ENCODE results near the gene PLXNA4.

The PLXNA4 gene

GRCh38 chr7:132211971-132212370 lies 364.3 kb downstream of the PLXNA4 start:
- no peak overlapping the region for H2AFZ ChIP-seq (ENCODE audit: insufficient read depth, low read length, poor library complexity)
- WGBS (ENCODE audit: extremely low coverage, insufficient coverage, insufficient read length), result no CpG with 5 or more reads among the region's 4 CpGs

GRCh38 chr7:132210821-132211220 lies 365.4 kb downstream of the PLXNA4 start:
- no peak for DNase-seq
- Histone ChIP-seq H3K4me2 (ENCODE audit: low read length) (no peak overlapping the region), H3K4me1 (ENCODE audit: control insufficient read depth in 1 of 2, insufficient read depth in 2 of 2, low read length in 2 of 2) (no peaks in the 10 kb centered on the region), H3K9ac (ENCODE audit: low read length) (no peak overlapping the region), H3K36me3 (ENCODE audit: control insufficient read depth in 1 of 2, insufficient read depth in 2 of 2, low read length in 2 of 2) (no peaks in the 10 kb centered on the region), H3K79me1 (ENCODE audit: low read length) (no peaks in the 10 kb centered on the region), H3K79me2 (ENCODE audit: control insufficient read depth, insufficient read depth, low read length, poor library complexity) (no peaks in the 10 kb centered on the region), H4K8ac (ENCODE audit: low read depth, low read length) (no peak overlapping the region), H3K18ac (ENCODE audit: low read length) (no peak overlapping the region), H3K23ac (ENCODE audit: low read length) (no peak overlapping the region), H3K27me3 (ENCODE audit: insufficient read depth, low read length) (no peaks in the 10 kb centered on the region), H4K91ac (ENCODE audit: low read depth, low read length) (no peak overlapping the region), H3K4ac (ENCODE audit: low read depth, low read length) (no peak overlapping the region), H3K27ac (ENCODE audit: low read depth, low read length) (no peak overlapping the region), H4K12ac (ENCODE audit: low read depth, low read length) (no peak overlapping the region), H2BK5ac (ENCODE audit: low read depth, low read length, poor library complexity) (no peak overlapping the region), H3K4me3 (ENCODE audit: low read depth, low read length) (no peak overlapping the region), H2AK5ac (ENCODE audit: low read length) (no peak overlapping the region), H2BK12ac (ENCODE audit: low read length) (no peak overlapping the region), H2AFZ (ENCODE audit: insufficient read depth, low read length, poor library complexity) (no peak overlapping the region), H3K14ac (ENCODE audit: low read length) (no peak overlapping the region), H3K9me3 (ENCODE audit: insufficient read depth, low read depth, low read length) (peaks cover 8% of the 10 kb centered on the region), H2BK120ac (ENCODE audit: insufficient read depth, low read length, poor library complexity) (no peak overlapping the region)
- WGBS (ENCODE audit: extremely low coverage, insufficient coverage, insufficient read length), result no CpG with 5 or more reads among the region's 14 CpGs

More at GRCh38 chr7:132211971-132212370, 364.3 kb downstream of the PLXNA4 start:
- Histone ChIP-seq H3K79me2 (ENCODE audit: control insufficient read depth, insufficient read depth, low read length, poor library complexity) (no peaks in the 10 kb centered on the region), H3K23ac (ENCODE audit: low read length) (no peak overlapping the region), H3K4me1 (ENCODE audit: control insufficient read depth in 1 of 2, insufficient read depth in 2 of 2, low read length in 2 of 2) (no peaks in the 10 kb centered on the region), H3K4me3 (ENCODE audit: low read depth, low read length) (no peak overlapping the region), H3K9me3 (ENCODE audit: insufficient read depth, low read depth, low read length) (peaks cover 8% of the 10 kb centered on the region), H2BK5ac (ENCODE audit: low read depth, low read length, poor library complexity) (no peak overlapping the region), H3K36me3 (ENCODE audit: control insufficient read depth in 1 of 2, insufficient read depth in 2 of 2, low read length in 2 of 2) (no peaks in the 10 kb centered on the region), H3K14ac (ENCODE audit: low read length) (no peak overlapping the region), H3K27me3 (ENCODE audit: insufficient read depth, low read length) (no peaks in the 10 kb centered on the region), H4K91ac (ENCODE audit: low read depth, low read length) (no peak overlapping the region), H3K79me1 (ENCODE audit: low read length) (no peaks in the 10 kb centered on the region), H2AK5ac (ENCODE audit: low read length) (no peak overlapping the region), H3K9ac (ENCODE audit: low read length) (no peak overlapping the region), H2BK12ac (ENCODE audit: low read length) (no peak overlapping the region), H3K4ac (ENCODE audit: low read depth, low read length) (no peak overlapping the region), H3K4me2 (ENCODE audit: low read length) (no peak overlapping the region), H3K27ac (ENCODE audit: low read depth, low read length) (no peak overlapping the region), H2BK120ac (ENCODE audit: insufficient read depth, low read length, poor library complexity) (no peak overlapping the region), H3K18ac (ENCODE audit: low read length) (no peak overlapping the region), H4K8ac (ENCODE audit: low read depth, low read length) (no peak overlapping the region), H4K12ac (ENCODE audit: low read depth, low read length) (no peak overlapping the region)
- no peak for DNase-seq

- no peak overlapping the region for H4K91ac ChIP-seq (ENCODE audit: low read depth, low read length)
- no peak overlapping the region for H2AK5ac ChIP-seq (ENCODE audit: low read length)
- no peak overlapping the region for H2BK12ac ChIP-seq (ENCODE audit: low read length)
- no peak overlapping the region for H3K9ac ChIP-seq (ENCODE audit: low read length)
- no peak overlapping the region for H2AFZ ChIP-seq (ENCODE audit: insufficient read depth, low read length, poor library complexity)
- H3K4me1 ChIP-seq (ENCODE audit: control insufficient read depth in 1 of 2, insufficient read depth in 2 of 2, low read length in 2 of 2), result no peaks in the 10 kb centered on the region
- no peak overlapping the region for H3K27ac ChIP-seq (ENCODE audit: low read depth, low read length)
- H2BK5ac ChIP-seq (ENCODE audit: low read depth, low read length, poor library complexity), result no peak overlapping the region
- no peaks in the 10 kb centered on the region for H3K36me3 ChIP-seq (ENCODE audit: control insufficient read depth in 1 of 2, insufficient read depth in 2 of 2, low read length in 2 of 2)
- no peaks in the 10 kb centered on the region for H3K27me3 ChIP-seq (ENCODE audit: insufficient read depth, low read length)
- H3K4ac ChIP-seq (ENCODE audit: low read depth, low read length), result no peak overlapping the region
- H3K23ac ChIP-seq (ENCODE audit: low read length), result no peak overlapping the region
- no peak overlapping the region for H3K18ac ChIP-seq (ENCODE audit: low read length)
- no CpG with 5 or more reads among the region's 2 CpGs for WGBS (ENCODE audit: extremely low coverage, insufficient coverage, insufficient read length)
- no peak overlapping the region for H4K12ac ChIP-seq (ENCODE audit: low read depth, low read length)
- H3K4me2 ChIP-seq (ENCODE audit: low read length), result no peak overlapping the region
- H2BK120ac ChIP-seq (ENCODE audit: insufficient read depth, low read length, poor library complexity), result no peak overlapping the region
- no peak for DNase-seq
- H3K14ac ChIP-seq (ENCODE audit: low read length), result no peak overlapping the region
- no peaks in the 10 kb centered on the region for H3K79me1 ChIP-seq (ENCODE audit: low read length)
- peaks cover 8% of the 10 kb centered on the region for H3K9me3 ChIP-seq (ENCODE audit: insufficient read depth, low read depth, low read length)
- H3K4me3 ChIP-seq (ENCODE audit: low read depth, low read length), result no peak overlapping the region
- no peaks in the 10 kb centered on the region for H3K79me2 ChIP-seq (ENCODE audit: control insufficient read depth, insufficient read depth, low read length, poor library complexity)
- H4K8ac ChIP-seq (ENCODE audit: low read depth, low read length), result no peak overlapping the region
Observed at GRCh38 chr7:132207782-132208181, 368.5 kb downstream of the PLXNA4 start.

DNA sequence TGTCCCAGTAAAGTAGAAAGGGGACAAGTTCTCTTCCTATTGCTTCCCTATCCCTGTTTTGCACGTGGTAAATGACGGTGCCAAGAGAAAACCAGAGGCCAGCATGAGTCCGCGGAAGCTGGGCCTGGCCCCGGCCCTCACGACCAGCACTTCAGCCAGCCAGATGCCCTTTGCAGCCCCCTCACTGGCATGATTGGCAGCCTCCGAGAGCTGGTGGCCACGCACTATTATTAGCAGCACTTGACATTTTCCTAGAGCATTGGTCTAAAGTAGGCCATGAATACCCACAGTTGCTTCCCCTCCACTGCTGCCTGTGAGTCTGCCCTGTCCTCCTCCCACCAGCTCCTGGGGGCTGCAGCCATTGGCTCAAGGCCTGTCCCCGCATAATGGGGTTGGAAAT lies 369.1 kb downstream of the PLXNA4 start:
- no peak overlapping the region for H2BK5ac ChIP-seq (ENCODE audit: low read depth, low read length, poor library complexity)
- no peak overlapping the region for H3K9ac ChIP-seq (ENCODE audit: low read length)
- H3K4me1 ChIP-seq (ENCODE audit: control insufficient read depth in 1 of 2, insufficient read depth in 2 of 2, low read length in 2 of 2), result no peaks in the 10 kb centered on the region
- no peak overlapping the region for H2AFZ ChIP-seq (ENCODE audit: insufficient read depth, low read length, poor library complexity)
- H3K4me2 ChIP-seq (ENCODE audit: low read length), result no peak overlapping the region
- no peak overlapping the region for H3K4me3 ChIP-seq (ENCODE audit: low read depth, low read length)
- H4K8ac ChIP-seq (ENCODE audit: low read depth, low read length), result no peak overlapping the region
- H3K27me3 ChIP-seq (ENCODE audit: insufficient read depth, low read length), result no peaks in the 10 kb centered on the region
- no peak overlapping the region for H3K23ac ChIP-seq (ENCODE audit: low read length)
- no peaks in the 10 kb centered on the region for H3K79me1 ChIP-seq (ENCODE audit: low read length)
- H2BK12ac ChIP-seq (ENCODE audit: low read length), result no peak overlapping the region
- peaks cover 8% of the 10 kb centered on the region for H3K9me3 ChIP-seq (ENCODE audit: insufficient read depth, low read depth, low read length)
- no peak overlapping the region for H4K12ac ChIP-seq (ENCODE audit: low read depth, low read length)
- H2AK5ac ChIP-seq (ENCODE audit: low read length), result no peak overlapping the region
- H2BK120ac ChIP-seq (ENCODE audit: insufficient read depth, low read length, poor library complexity), result no peak overlapping the region
- H4K91ac ChIP-seq (ENCODE audit: low read depth, low read length), result no peak overlapping the region
- no peaks in the 10 kb centered on the region for H3K79me2 ChIP-seq (ENCODE audit: control insufficient read depth, insufficient read depth, low read length, poor library complexity)
- no peaks in the 10 kb centered on the region for H3K36me3 ChIP-seq (ENCODE audit: control insufficient read depth in 1 of 2, insufficient read depth in 2 of 2, low read length in 2 of 2)
- no CpG with 5 or more reads among the region's 9 CpGs for WGBS (ENCODE audit: extremely low coverage, insufficient coverage, insufficient read length)
- H3K14ac ChIP-seq (ENCODE audit: low read length), result no peak overlapping the region
- no peak overlapping the region for H3K4ac ChIP-seq (ENCODE audit: low read depth, low read length)
- H3K27ac ChIP-seq (ENCODE audit: low read depth, low read length), result no peak overlapping the region
- H3K18ac ChIP-seq (ENCODE audit: low read length), result no peak overlapping the region
- DNase-seq, result no peak

Measured in trophoblast cell (in vitro differentiated cells and primary cell).